KOPT-K1 (cell line): ENCODE data around the gene SBF2.

Experiments used
- H3K27ac ChIP-seq: fragments of 200-600 bp; sonication (generic); 2 replicates; pipeline ENCODE4 v1.5.1; 2016; ENCODE audit warnings: antibody characterized with exemption, mild to moderate bottlenecking, low read depth, low read length; ENCODE audit not compliant: poor library complexity, severe bottlenecking
- H3K36me3 ChIP-seq: fragments of 200-600 bp; sonication (generic); 2 replicates; pipeline ENCODE4 v1.5.1; 2017; ENCODE audit warnings: antibody characterized with exemption, mild to moderate bottlenecking, low read length, moderate library complexity; ENCODE audit not compliant: insufficient read depth
- H3K9me3 ChIP-seq: fragments of 200-600 bp; sonication (generic); 2 replicates; pipeline ENCODE4 v1.5.1; 2017; ENCODE audit warnings: antibody characterized with exemption, low read length, mild to moderate bottlenecking; ENCODE audit not compliant: insufficient read depth, poor library complexity, severe bottlenecking

SBF2 gene

DNA sequence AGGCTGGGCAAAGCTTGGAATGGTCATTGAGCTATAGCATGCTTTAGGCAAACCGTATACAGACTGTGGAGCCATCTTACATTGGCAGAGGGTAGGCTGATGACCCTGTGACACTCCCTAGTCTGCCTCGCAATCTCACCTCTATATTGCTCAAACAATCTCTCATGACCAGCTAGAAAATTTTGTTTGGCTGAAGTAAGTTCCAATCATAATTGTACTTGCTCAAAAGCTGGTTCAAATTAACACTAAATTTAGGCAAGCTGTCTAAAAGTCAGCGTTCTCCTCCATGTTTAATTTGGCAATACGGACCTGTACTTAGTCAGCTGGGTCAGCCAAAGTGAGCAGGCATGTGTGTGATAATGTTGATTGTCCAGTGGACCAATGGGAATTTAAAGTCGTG lies 497.2 kb downstream of the SBF2 start:
- Histone ChIP-seq H3K36me3 (no peaks in the 10 kb centered on the region), H3K27ac (no peak overlapping the region), H3K9me3 (no peaks in the 10 kb centered on the region)

DNA sequence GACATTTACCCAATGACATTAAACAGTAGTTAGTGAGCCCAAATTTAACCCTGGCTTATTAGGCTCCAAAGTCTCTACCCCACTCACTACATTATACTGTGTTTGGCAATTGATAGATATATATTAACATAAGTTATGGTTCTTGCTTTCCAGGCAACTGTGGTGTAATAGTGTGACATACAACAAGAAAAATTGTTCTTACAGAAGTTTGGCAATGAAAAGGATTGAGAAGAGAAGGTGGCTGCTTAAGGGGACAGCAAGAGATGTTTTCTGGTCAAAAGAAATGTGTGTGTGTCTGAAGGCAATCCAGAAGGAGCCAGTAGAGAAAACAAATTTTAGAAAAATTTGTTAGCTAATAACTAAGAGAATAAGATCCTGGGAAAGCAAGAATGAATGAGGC lies 497.8 kb downstream of the SBF2 start:
- Histone ChIP-seq H3K27ac (no peak overlapping the region), H3K9me3 (no peaks in the 10 kb centered on the region), H3K36me3 (no peaks in the 10 kb centered on the region)

DNA sequence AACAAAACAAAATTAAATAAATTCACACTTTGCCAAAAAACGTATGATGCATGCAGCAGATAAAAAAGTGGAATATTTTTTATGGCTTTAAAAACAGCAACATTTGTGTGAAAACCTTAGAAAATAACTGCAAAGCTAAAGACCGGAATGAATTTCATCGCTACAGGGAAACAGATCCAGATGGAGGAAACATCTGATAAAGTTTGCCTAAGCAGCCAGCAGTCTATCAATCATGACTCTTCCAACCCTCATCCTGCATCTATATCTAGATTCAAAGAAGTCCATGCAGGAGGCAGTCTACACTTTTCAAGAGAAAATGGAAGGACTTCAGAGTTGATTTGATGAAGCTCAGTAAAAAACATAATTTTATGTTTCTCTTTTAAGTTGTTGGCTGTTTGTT lies 503.3 kb downstream of the SBF2 start:
- Histone ChIP-seq H3K27ac (no peak overlapping the region), H3K9me3 (no peaks in the 10 kb centered on the region), H3K36me3 (peaks cover 13% of the 10 kb centered on the region; the same call in 1 of the 2 replicates)

DNA sequence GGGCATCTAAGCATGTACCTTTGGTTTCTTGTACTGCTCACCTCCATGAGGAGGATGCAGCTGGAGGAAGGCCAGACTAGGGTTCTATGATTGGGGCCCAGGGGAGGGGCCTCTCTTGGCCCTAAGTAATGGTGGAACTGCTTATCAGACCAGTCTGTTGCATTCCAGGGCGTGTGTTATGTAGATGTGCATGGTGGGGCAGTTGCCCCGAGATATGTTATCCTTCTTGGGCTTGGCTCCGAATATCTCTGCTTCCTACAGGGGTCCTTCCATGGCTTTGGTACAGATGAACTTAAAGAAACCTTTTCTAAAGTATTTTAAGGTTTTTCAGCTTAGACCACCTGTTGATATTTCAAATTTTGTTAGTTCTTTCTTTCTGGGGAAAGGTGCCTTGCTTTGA lies 504.1 kb downstream of the SBF2 start:
- Histone ChIP-seq H3K36me3 (peaks cover 13% of the 10 kb centered on the region; the same call in 1 of the 2 replicates), H3K9me3 (no peaks in the 10 kb centered on the region), H3K27ac (no peak overlapping the region)

DNA sequence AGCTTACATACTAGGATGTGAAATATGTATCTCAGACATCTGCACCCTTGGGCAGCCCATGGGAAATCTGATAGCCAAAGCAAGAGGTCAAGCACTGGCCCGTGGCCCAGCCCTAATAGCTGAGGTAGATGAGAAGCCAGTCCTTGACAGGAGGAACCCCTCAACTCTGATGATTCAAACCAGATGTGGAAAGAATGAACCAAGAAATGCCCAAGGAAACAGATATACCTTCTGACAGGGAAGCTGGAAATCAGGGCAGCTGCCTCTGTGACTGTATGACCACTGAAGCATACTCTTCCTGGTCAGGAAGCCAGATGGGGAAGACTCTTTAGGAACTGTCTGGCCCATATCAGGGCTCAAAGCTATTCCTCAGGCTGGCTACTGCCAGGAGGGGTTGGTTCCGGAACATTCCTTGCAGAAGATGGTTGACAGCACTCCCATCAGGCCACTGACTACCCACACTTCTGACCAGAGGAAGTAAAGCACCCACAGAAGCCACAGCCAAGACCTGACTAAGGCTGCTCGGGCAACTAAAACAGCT lies 506.0 kb downstream of the SBF2 start:
- Histone ChIP-seq H3K9me3 (no peaks in the 10 kb centered on the region), H3K27ac (no peak overlapping the region), H3K36me3 (peaks cover 13% of the 10 kb centered on the region; the same call in 1 of the 2 replicates)

DNA sequence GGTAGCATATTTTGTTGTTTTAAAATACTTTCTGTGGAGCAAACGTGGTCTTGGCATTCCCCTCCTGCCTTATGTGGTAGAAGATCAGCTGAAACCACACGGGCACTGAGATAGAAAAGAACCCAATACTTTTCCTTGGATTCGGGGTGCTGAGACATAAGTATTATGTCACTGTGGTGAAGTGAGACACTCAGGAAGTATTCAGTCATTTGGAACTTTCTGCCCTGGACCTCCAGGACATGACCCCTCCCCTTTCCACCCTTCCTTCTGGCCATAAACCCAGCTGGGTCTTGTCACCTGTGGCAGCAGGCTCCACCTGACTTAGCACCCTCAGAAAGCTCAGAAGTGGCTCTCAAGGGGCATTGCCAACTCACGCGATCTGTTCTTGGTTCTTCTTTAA lies 506.8 kb downstream of the SBF2 start:
- Histone ChIP-seq H3K36me3 (peaks cover 13% of the 10 kb centered on the region; the same call in 1 of the 2 replicates), H3K9me3 (no peaks in the 10 kb centered on the region), H3K27ac (no peak overlapping the region)

DNA sequence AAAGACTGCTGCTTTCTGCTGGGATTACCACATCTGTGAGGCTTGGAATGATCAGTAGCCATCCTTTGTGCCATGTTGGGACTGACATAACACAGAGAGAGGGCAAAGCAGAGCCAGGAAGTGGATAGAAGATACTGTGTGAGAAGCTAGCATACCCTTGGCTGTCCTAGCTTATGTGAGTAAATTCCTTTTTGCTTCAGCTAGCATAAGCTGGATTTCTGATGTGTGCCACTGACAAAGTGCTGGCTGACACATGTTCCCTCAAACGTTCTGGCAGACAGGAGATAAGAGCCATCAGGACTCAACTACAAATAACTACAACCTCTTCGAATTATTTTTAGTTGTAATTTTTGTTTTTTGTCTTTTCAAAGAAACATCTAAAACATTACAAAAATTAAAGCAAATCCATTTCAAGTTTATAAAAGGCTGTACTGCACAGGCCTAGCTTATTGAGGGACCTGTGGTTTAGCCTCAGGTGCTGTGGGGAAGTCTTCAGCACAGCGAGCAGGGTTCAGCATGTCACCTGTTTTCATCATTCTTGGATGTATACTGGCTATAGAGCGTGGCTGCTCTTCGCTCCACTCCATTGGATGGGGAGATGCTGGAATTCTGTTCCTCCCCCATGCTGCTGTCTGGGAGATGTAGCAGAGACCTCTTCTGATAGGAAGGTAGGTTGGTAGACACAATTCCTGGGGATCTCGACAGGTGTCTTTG lies 509.3 kb downstream of the SBF2 start:
- Histone ChIP-seq H3K27ac (no peak overlapping the region), H3K36me3 (peaks cover 20% of the 10 kb centered on the region), H3K9me3 (no peaks in the 10 kb centered on the region)

DNA sequence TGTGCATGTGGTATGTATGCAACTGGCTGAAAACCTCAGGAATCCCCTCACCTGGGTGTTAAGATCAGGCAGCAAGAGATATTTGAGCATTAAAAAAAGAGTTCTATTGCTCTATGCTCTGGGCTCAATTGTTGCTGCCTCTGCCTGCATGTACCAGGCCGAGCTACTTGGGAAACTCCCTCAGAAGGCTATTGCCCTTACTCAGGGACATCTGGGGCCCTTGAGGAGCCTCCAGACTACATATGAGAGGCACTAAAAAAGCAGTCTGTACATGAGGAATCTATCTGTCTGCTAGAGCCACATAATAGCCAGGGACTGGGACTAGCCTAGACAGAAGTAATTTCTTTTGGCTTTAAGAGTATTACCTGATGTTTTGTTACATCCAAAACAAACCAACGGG lies 510.0 kb downstream of the SBF2 start:
- Histone ChIP-seq H3K27ac (no peak overlapping the region), H3K36me3 (peaks cover 23% of the 10 kb centered on the region), H3K9me3 (no peaks in the 10 kb centered on the region)

DNA sequence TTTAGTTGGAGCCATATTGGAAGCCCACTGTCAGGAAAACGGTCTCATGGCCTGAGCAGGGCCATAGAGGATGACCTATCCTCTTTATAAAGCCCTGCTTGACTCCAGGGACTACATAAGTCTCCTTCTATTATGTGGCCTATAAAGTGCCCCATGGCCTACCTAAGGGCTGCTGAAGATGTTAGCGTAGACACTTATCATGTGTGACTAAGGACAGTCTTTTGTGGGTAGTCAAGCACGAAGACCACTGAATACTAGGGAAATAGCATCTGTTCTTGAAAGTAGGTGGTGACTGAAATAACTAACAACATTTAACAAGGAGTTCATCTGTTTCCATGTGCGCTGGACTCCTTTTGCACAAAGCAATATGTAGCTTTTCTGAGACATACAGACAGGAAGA lies 513.1 kb downstream of the SBF2 start:
- Histone ChIP-seq H3K36me3 (peaks cover 10% of the 10 kb centered on the region; the same call in 1 of the 2 replicates), H3K9me3 (no peaks in the 10 kb centered on the region), H3K27ac (no peak overlapping the region)

DNA sequence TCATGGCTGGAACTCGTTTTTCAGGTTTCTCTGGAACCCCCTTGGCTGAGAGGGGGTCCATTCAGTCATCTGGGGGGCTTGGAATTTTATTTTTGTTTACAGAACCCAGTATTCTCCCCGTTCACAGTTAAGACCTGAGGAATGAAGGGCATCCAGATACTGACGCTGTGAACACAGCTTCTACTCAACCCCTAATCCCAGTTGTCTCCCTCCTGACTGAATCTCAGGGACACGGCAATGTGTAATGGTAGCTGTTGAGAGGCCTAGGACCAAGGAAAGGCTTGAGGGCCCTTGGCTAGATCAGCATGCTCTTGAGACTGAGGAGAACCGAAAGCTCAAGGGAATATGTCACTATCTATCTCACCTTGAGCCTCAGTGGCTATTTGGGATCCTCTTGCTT lies 516.5 kb downstream of the SBF2 start:
- Histone ChIP-seq H3K9me3 (no peaks in the 10 kb centered on the region), H3K27ac (no peak overlapping the region), H3K36me3 (peaks cover 10% of the 10 kb centered on the region; the same call in 1 of the 2 replicates)

DNA sequence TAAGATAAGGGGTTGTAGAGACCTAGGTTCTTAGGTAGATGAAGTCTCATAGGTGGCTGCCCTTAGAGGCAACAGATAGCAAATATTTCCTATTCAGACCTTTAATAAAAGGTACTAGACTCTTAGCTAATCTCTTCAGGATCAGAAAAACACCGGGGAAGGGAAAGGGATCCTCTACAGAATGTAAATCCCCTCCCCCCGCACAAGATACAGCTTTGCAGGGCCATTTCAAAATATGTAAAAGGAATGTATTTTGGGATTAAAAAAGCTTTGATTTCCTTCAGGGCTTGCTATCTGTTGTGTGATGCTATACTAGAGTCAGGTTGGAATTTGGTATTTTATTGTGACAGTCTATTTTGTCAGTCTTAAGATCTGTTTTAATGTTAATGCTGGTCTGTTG lies 517.0 kb downstream of the SBF2 start:
- Histone ChIP-seq H3K27ac (no peak overlapping the region), H3K36me3 (peaks cover 10% of the 10 kb centered on the region; the same call in 1 of the 2 replicates), H3K9me3 (no peaks in the 10 kb centered on the region)

DNA sequence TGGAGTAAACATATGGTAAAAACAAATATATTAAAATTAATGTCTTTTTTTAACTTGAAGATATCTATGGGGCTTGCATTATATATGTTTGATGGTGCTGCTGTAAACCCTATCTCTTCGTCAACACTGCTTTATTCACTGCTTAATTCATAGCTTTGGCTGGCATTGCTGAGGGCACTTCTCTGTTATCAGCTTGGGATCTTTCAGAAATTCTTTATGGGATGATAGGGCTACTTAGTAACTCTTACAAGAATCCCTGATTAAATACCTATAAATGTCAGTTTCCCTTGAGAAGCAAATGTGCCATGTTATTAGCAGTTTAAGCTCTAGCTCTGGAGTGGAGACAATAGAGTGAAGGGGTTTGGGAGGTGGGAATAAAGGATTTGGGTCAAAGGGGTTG lies 517.8 kb downstream of the SBF2 start:
- Histone ChIP-seq H3K36me3 (peaks cover 10% of the 10 kb centered on the region; the same call in 1 of the 2 replicates), H3K9me3 (no peaks in the 10 kb centered on the region), H3K27ac (no peak overlapping the region)

DNA sequence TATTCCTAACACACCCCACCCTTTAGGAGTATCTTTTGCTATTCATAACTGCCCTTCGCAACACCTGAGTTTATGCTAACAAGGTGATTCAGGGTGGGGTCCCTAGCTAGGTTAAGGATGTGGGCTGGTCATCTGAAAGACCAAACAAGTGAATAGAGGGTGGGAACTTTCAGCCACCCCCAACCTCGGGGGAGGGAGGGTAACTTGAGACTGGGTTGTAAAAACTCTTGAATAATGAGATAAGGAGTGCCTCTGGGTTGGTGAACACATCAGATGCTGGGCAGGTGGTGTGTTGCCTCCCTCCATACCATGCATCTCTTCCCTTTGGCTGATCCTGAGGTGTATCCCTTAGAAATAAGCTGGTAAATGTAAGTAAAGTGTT lies 518.6 kb downstream of the SBF2 start:
- H3K9me3 ChIP-seq = no peaks in the 10 kb centered on the region
- H3K36me3 ChIP-seq = peaks cover 9% of the 10 kb centered on the region; the same call in 1 of the 2 replicates
- H3K27ac ChIP-seq = no peak overlapping the region

DNA sequence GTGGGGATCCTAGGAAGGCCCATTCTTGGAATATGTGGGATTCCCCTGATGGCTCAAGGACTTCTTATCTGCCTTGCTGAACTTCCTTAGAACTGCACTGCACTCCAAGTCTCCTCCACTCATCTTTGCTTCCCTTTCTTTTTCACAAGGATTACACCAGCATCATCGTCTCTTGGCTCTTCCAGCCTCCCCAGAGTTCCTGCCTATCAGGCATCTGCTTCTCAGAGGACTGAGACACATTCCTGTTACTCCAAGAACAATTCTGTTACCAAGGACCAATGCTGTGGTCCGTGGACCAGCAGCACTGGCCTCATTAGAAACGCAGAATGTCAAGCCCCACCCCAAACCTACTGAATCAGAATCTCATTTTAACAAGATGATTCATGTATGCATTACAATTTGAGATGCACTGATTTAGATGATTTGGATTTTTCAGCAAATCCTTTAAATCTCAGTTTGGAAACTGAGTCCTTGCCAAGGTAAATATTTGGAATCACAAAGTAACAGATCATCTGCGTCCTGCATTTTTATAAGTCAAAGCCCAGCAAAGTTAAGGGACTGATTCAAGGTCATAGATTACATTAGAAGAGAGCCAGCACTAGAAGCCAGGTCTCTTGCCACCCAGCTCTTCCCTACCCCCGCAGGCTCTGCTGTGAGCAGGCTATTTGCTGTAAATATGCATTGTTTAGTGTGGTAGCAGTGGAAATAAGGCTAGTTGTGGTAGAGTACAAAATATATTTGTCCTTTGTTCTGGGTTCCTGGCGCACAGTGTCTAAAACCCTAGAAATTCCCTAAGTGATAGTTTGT lies 519.2 kb downstream of the SBF2 start:
- Histone ChIP-seq H3K36me3 (peaks cover 3% of the 10 kb centered on the region; the same call in 1 of the 2 replicates), H3K27ac (no peak overlapping the region), H3K9me3 (no peaks in the 10 kb centered on the region)

DNA sequence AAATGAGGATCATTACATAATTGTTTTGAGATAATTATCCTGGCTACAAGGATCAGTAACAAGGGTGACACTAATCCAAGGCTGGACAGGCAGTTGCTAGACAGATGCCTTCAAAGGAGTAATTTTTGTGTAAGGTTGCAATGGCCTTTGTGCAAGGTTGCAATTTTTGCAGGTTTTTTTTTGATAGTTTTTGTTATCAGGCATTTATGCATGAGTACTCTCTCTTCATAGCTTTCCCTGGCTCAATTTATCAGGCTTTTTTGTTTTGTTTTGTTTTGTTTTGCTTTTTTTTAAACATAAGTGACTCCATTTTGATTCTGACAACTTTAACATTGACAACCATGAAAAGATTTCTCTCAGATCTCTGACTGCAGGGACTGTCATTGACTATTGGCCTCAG lies 519.9 kb downstream of the SBF2 start:
- H3K36me3 ChIP-seq = no peaks in the 10 kb centered on the region
- H3K9me3 ChIP-seq = no peaks in the 10 kb centered on the region
- no peak overlapping the region for H3K27ac ChIP-seq
